Measurements from ENCODE around the gene EMSY.
A peak's percentile ranks its signal among the peaks of the same experiment; 100 is the strongest.

Gene EMSY

GRCh38 chr11:76408171-76408965 lies 36.5 kb upstream of the EMSY start:
- TF ChIP-seq CTCF (IDR thresholded peaks at IDR 0.05; ENCODE audit: insufficient read depth, low read depth, low read length, missing control alignments): no peak
- no peak for DNase-seq (ENCODE audit: low read depth)
- H3K4me3 ChIP-seq (ENCODE audit: low read length): no peak overlapping the region

- no peak for DNase-seq (ENCODE audit: low read depth)
- no peak for TF ChIP-seq CTCF (IDR thresholded peaks at IDR 0.05; ENCODE audit: insufficient read depth, low read depth, low read length, missing control alignments)
- H3K4me3 ChIP-seq (ENCODE audit: low read length): no peak overlapping the region
These were observed 33.9 kb upstream of the EMSY start for GRCh38 chr11:76410851-76411357.

- H3K4me3 ChIP-seq (ENCODE audit: low read length): no peak overlapping the region
- DNase-seq (ENCODE audit: low read depth): no peak
- no peak for TF ChIP-seq CTCF (IDR thresholded peaks at IDR 0.05; ENCODE audit: insufficient read depth, low read depth, low read length, missing control alignments)
These were observed 29.7 kb upstream of the EMSY start for GRCh38 chr11:76415073-76415472.

- peak; percentile 16 for DNase-seq (ENCODE audit: low read depth)
- TF ChIP-seq CTCF (IDR thresholded peaks at IDR 0.05; ENCODE audit: insufficient read depth, low read depth, low read length, missing control alignments): peak; percentile 30
- no peak overlapping the region for H3K4me3 ChIP-seq (ENCODE audit: low read length)
These were observed 24.9 kb upstream of the EMSY start for GRCh38 chr11:76419896-76420295.

GRCh38 chr11:76424379-76424778 lies 20.4 kb upstream of the EMSY start:
- TF ChIP-seq CTCF (IDR thresholded peaks at IDR 0.05; ENCODE audit: insufficient read depth, low read depth, low read length, missing control alignments): no peak
- H3K4me3 ChIP-seq (ENCODE audit: low read length): no peak overlapping the region
- DNase-seq (ENCODE audit: low read depth): no peak

GRCh38 chr11:76424891-76425290 lies 19.9 kb upstream of the EMSY start:
- no peak for TF ChIP-seq CTCF (IDR thresholded peaks at IDR 0.05; ENCODE audit: insufficient read depth, low read depth, low read length, missing control alignments)
- no peak for DNase-seq (ENCODE audit: low read depth)
- H3K4me3 ChIP-seq (ENCODE audit: low read length): no peak overlapping the region

GRCh38 chr11:76426660-76427059 lies 18.2 kb upstream of the EMSY start:
- no peak for DNase-seq (ENCODE audit: low read depth)
- no peak overlapping the region for H3K4me3 ChIP-seq (ENCODE audit: low read length)
- TF ChIP-seq CTCF (IDR thresholded peaks at IDR 0.05; ENCODE audit: insufficient read depth, low read depth, low read length, missing control alignments): no peak
